B cell (primary cell): ENCODE measurements around the gene ZNF732. TPM values are rescaled to one million over a fixed set of nuclear protein-coding genes. Genes with fewer than 3 reads are reported as not detected.

Experiments used
- ATAC-seq: fragments of 200-7000 bp; cut with Tn5 transposase; one replicate; pipeline ENCODE4 v1.10.0; 2021; ENCODE audit warnings: low read depth, mild to moderate bottlenecking, moderate number of reproducible peaks, moderate library complexity
- CTCF ChIA-PET: fragments of 350-600 bp; sonication (Branson Sonifier 250); formaldehyde crosslinking; loops from one replicate; lab custom pipeline; 2021; ENCODE audit warnings: antibody characterized with exemption, inconsistent platforms; lab: Charles Lee
- POLR2A ChIA-PET: fragments of 350-600 bp; sonication (Branson Sonifier 250); formaldehyde crosslinking; loops from one replicate; lab custom pipeline; 2021; ENCODE audit warnings: antibody characterized with exemption; lab: Charles Lee
- DNase-seq: peaks from one replicate; pipeline ENCODE4 v3.0.0; 2013
- H2AFZ ChIP-seq: 2 replicates; pipeline ENCODE4 v1.6.1; 2012; ENCODE audit warnings: mild to moderate bottlenecking, low read depth, low read length; ENCODE audit not compliant: insufficient read depth, poor library complexity, severe bottlenecking
- H3K27ac ChIP-seq, 2 donors: 1 replicate in 1 of 2; 2 replicates in 1 of 2; pipeline ENCODE4 v1.5.1; 2012 to 2013; ENCODE audit warnings: low read length in 2 of 2, mild to moderate bottlenecking in 2 of 2, moderate library complexity in 1 of 2
- H3K27me3 ChIP-seq, 4 experiments: fragments of 200-600 bp in 1 of 4; sonication (generic) in 1 of 4; replicated peaks in 1 of 4; 1 replicate in 2 of 4; 2 replicates in 2 of 4; pipeline versions ENCODE4 v1.6.1 to v1.7.0; 2013 to 2016; ENCODE audit warnings: low read length in 3 of 4, mild to moderate bottlenecking in 2 of 4, mixed read lengths in 1 of 4, moderate library complexity in 1 of 4; ENCODE audit not compliant: insufficient read depth in 4 of 4, control insufficient read depth in 3 of 4; ENCODE audit errors: control extremely low read depth in 1 of 4
- H3K36me3 ChIP-seq, 2 experiments: replicated peaks in 1 of 2; 1 replicate in 1 of 2; 2 replicates in 1 of 2; pipeline versions ENCODE4 v1.6.1 to v1.7.1; 2013; ENCODE audit warnings: low read length in 1 of 2; ENCODE audit not compliant: insufficient read depth in 2 of 2, control insufficient read depth in 1 of 2; ENCODE audit errors: control extremely low read depth in 1 of 2, extremely low read depth in 1 of 2
- H3K4me1 ChIP-seq, 2 donors: fragments of 200-600 bp in 1 of 2; sonication (generic) in 1 of 2; 1 replicate in 1 of 2; 2 replicates in 1 of 2; pipeline versions ENCODE4 v1.5.1 to v1.6.1; 2013 to 2017; ENCODE audit warnings: low read length in 2 of 2; ENCODE audit not compliant: control insufficient read depth in 2 of 2, insufficient read depth in 2 of 2
- H3K4me2 ChIP-seq: replicated peaks from 2 replicates; pipeline ENCODE3; 2012; ENCODE audit warnings: mild to moderate bottlenecking, low read depth, low read length; ENCODE audit not compliant: poor library complexity, severe bottlenecking
- H3K4me3 ChIP-seq, 5 experiments: fragments of 200-600 bp in 1 of 5; sonication (generic) in 1 of 5; 1 replicate in 3 of 5; 2 replicates in 2 of 5; pipeline versions ENCODE4 v1.5.1 to v1.7.0; 2011 to 2016; ENCODE audit warnings: low read length in 4 of 5, mild to moderate bottlenecking in 4 of 5, low read depth in 2 of 5, control low read depth in 1 of 5, moderate library complexity in 1 of 5; ENCODE audit not compliant: insufficient read depth in 1 of 5; ENCODE audit errors: control extremely low read depth in 1 of 5, extremely low read depth in 1 of 5
- H3K79me2 ChIP-seq: fragments of 200-600 bp; sonication (generic); one replicate; pipeline ENCODE4 v1.6.0; 2016; ENCODE audit warnings: low read length; ENCODE audit not compliant: control insufficient read depth, insufficient read depth
- H3K9ac ChIP-seq: fragments of 200-600 bp; sonication (generic); 2 replicates; pipeline ENCODE4 v1.6.1; 2017; ENCODE audit warnings: mild to moderate bottlenecking, low read length, moderate library complexity
- H3K9me3 ChIP-seq, 3 donors: one replicate each; pipeline versions ENCODE4 v1.6.1 to v1.7.1; 2013; ENCODE audit warnings: low read length in 2 of 3; ENCODE audit not compliant: control insufficient read depth in 2 of 3, insufficient read depth in 1 of 3; ENCODE audit errors: control extremely low read depth in 1 of 3
- H4K20me1 ChIP-seq: 2 replicates; pipeline ENCODE4 v1.6.0; 2012; ENCODE audit warnings: mild to moderate bottlenecking, low read length; ENCODE audit not compliant: insufficient read depth, control insufficient read depth, poor library complexity, severe bottlenecking
- H3K27ac Mint-ChIP-seq: one replicate; pipeline ENCODE4 v1.8.0; 2021; ENCODE audit warnings: mixed read lengths
- H3K27me3 Mint-ChIP-seq: one replicate; pipeline ENCODE4 v1.8.0; 2021; ENCODE audit warnings: mixed read lengths
- H3K4me1 Mint-ChIP-seq: one replicate; pipeline ENCODE4 v1.8.0; 2021; ENCODE audit warnings: mixed read lengths
- H3K4me3 Mint-ChIP-seq: one replicate; pipeline ENCODE4 v1.8.0; 2021; ENCODE audit warnings: mixed read lengths
- H3K9me3 Mint-ChIP-seq: one replicate; pipeline ENCODE4 v1.8.0; 2022; ENCODE audit warnings: mixed read lengths; ENCODE audit not compliant: insufficient read depth
- CTCF ChIP-seq: fragments of 200-600 bp; IDR thresholded peaks from one replicate; pipeline ENCODE4 v1.8.0; 2022; ENCODE audit warnings: antibody characterized with exemption, mild to moderate bottlenecking
- EZH2 ChIP-seq: IDR thresholded peaks from 2 replicates; pipeline ENCODE4 v1.6.1; 2012; ENCODE audit warnings: borderline replicate concordance, low read depth, mild to moderate bottlenecking, moderate library complexity, low read length; ENCODE audit not compliant: insufficient read depth, poor library complexity, severe bottlenecking
- WGBS: methylation state at CpG from one replicate; pipeline ENCODE4 v1.1.5; 2013; ENCODE audit warnings: missing lambda C conversion rate; ENCODE audit not compliant: insufficient coverage; 5-methylcytosine and 5-hydroxymethylcytosine counted together
- intact Hi-C: fragments of 100-400 bp; cut with micrococcal nuclease; formaldehyde crosslinking; loops from one replicate; pipeline ENCODE4 v1.10.0; 2022
- polyA plus RNA-seq: library from polyadenylated mRNA; depleted of rRNA; stranded (reverse); fragments of >200 nt; gene quantifications from 2 replicates; pipeline ENCODE4 v1.2.3, GENCODE V29; 2012
- total RNA-seq, 2 donors: library from RNA; stranded (reverse); fragments of 120-200 nt in 1 of 2; gene quantifications; 1 replicate in 1 of 2; 2 replicates in 1 of 2; pipeline versions ENCODE4 v1.2.3 to v1.2.4, GENCODE V29; 2013 to 2022

Gene ZNF732
- total and polyA plus RNA-seq, 2 donors (not counting 1 experiment from before 2014, with no cell fraction given) = not detected

- TF ChIP-seq EZH2 = no peak
- no peak for TF ChIP-seq CTCF
- H3K4me3 ChIP-seq = no peak overlapping the region
- no peak overlapping the region for H3K27ac Mint-ChIP-seq
- no peak overlapping the region for H2AFZ ChIP-seq
- intact Hi-C loops = no loop called here
- POLR2A ChIA-PET = no interaction called here
- ATAC-seq = no peak
- H3K4me1 ChIP-seq = peaks cover 9 to 13% of the 10 kb centered on the region in 2 donors
- H4K20me1 ChIP-seq = no peaks in the 10 kb centered on the region
- no peaks in the 10 kb centered on the region for H3K27me3 ChIP-seq
- no peak overlapping the region for H3K9ac ChIP-seq
- 80% methylated on average over 1 of the region's 4 CpGs for WGBS
- no peak overlapping the region for H3K4me2 ChIP-seq
- H3K27ac ChIP-seq = no peak overlapping the region
- H3K36me3 ChIP-seq = no peaks in the 10 kb centered on the region
- DNase-seq = no peak
- peaks cover 8% of the 10 kb centered on the region for H3K27me3 Mint-ChIP-seq
- peaks cover 19% of the 10 kb centered on the region for H3K4me1 Mint-ChIP-seq
- H3K4me3 Mint-ChIP-seq = no peak overlapping the region
- H3K9me3 Mint-ChIP-seq = peaks cover 18% of the 10 kb centered on the region
- H3K79me2 ChIP-seq = no peaks in the 10 kb centered on the region
- CTCF ChIA-PET = no interaction called here
- H3K9me3 ChIP-seq = peaks cover 5 to 54% (median 46%) of the 10 kb centered on the region in 3 donors
Observed at GRCh38 chr4:302381-302780, 2.9 kb downstream of the ZNF732 start.

GRCh38 chr4:294732-295131, 10.5 kb downstream of the ZNF732 start:
- Mint-ChIP-seq H3K4me3 (no peak overlapping the region), H3K9me3 (peaks cover 4% of the 10 kb centered on the region), H3K27me3 (no peaks in the 10 kb centered on the region), H3K27ac (no peak overlapping the region), H3K4me1 (no peaks in the 10 kb centered on the region)
- no peak overlapping the region for H2AFZ ChIP-seq
- no peaks in the 10 kb centered on the region for H3K4me1 ChIP-seq
- no peaks in the 10 kb centered on the region for H3K79me2 ChIP-seq
- H3K4me3 ChIP-seq = no peak overlapping the region
- intact Hi-C loops = no loop called here
- 100% methylated on average over 1 of the region's 3 CpGs for whole genome bisulfite sequencing
- H3K27me3 ChIP-seq = no peaks in the 10 kb centered on the region
- POLR2A ChIA-PET = no interaction called here
- no peak for TF ChIP-seq EZH2
- no peak for TF ChIP-seq CTCF
- H3K9ac ChIP-seq = no peak overlapping the region
- DNase-seq = no peak
- no peak overlapping the region for H3K27ac ChIP-seq
- peaks cover 2 to 22% (median 3%) of the 10 kb centered on the region in 3 donors for H3K9me3 ChIP-seq
- no peaks in the 10 kb centered on the region for H4K20me1 ChIP-seq
- no peaks in the 10 kb centered on the region for H3K36me3 ChIP-seq
- no peak overlapping the region for H3K4me2 ChIP-seq
- no peak for ATAC-seq
- CTCF ChIA-PET = interaction anchor here (1.8 kb wide), 1 partner anchor 9 kb away, joined by 4 read pairs; no protein-coding TSS in a partner anchor
